ENCODE data around the gene PPP1R13L.

Gene PPP1R13L

DNA sequence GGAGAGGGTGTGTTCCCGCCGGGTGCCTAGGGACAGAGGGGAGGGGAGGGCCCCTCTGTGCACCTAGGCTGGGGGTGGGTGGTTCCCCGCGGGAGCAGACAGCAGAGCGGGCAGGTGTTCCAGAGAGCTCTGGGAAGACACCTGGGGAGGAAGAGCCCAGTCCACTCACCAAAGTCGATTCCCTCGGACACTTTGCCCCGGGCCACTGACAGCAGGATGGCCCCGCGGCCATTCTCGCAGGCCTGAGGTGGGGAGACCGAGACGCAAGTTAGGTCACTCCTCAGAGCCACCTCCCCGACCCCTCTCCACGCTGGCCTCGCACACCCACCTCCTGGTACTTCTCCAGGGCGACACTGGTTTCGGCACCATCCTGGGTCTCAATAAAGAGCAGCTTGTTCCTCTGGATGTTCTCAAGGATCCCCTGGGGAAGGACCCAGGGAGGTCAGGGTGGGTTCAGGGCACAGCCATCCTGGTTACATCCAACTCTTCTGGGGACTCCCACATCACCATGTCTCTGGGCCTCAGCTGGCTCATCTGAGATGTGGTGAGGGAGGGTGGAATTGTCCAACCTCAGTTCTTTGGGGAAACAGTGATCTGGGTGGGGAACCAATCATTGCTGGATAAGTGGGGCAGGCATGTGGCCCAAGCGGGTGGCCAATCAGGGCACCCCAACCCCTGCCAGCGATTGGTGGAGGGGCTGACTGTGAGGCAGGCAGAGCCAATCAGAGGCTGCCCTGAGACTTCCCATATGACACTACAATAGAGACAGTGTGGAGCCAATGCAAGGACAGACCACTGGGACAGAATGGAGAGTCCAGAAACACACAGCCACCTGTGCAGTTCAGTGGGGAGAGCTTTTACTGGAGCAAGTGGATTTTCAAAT lies 51.7 kb downstream of the PPP1R13L start:
- no peak overlapping the region for H3K4me3 ChIP-seq (ENCODE audit: low read depth, low read length)
- TF ChIP-seq, protein P1, sequence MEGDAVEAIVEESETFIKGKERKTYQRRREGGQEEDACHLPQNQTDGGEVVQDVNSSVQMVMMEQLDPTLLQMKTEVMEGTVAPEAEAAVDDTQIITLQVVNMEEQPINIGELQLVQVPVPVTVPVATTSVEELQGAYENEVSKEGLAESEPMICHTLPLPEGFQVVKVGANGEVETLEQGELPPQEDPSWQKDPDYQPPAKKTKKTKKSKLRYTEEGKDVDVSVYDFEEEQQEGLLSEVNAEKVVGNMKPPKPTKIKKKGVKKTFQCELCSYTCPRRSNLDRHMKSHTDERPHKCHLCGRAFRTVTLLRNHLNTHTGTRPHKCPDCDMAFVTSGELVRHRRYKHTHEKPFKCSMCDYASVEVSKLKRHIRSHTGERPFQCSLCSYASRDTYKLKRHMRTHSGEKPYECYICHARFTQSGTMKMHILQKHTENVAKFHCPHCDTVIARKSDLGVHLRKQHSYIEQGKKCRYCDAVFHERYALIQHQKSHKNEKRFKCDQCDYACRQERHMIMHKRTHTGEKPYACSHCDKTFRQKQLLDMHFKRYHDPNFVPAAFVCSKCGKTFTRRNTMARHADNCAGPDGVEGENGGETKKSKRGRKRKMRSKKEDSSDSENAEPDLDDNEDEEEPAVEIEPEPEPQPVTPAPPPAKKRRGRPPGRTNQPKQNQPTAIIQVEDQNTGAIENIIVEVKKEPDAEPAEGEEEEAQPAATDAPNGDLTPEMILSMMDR (IDR thresholded peaks at IDR 0.05; ENCODE audit: low read depth, low read length), result no peak

DNA sequence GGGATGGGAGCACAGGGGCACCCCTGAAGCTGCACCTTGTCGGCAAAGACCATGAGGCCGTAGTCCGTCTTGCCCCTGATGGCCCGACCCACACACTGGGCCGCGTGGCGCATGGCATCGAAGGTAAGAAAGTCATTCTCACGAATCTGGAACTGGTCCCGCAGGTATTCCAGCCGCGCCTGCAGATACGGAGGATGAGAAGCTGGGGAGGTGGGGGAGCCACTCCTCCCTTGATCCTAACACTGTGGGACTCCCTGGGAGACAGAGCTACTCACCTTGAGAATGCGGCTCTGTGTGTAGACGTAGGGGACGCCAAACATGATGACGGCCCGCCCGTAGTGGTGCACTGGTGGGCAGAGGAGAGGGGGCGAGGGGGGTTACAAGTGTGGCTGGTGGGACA lies 52.4 kb downstream of the PPP1R13L start:
- TF ChIP-seq, protein P1 (IDR thresholded peaks at IDR 0.05; ENCODE audit: low read depth, low read length), result no peak
- no peak overlapping the region for H3K4me3 ChIP-seq (ENCODE audit: low read depth, low read length)

DNA sequence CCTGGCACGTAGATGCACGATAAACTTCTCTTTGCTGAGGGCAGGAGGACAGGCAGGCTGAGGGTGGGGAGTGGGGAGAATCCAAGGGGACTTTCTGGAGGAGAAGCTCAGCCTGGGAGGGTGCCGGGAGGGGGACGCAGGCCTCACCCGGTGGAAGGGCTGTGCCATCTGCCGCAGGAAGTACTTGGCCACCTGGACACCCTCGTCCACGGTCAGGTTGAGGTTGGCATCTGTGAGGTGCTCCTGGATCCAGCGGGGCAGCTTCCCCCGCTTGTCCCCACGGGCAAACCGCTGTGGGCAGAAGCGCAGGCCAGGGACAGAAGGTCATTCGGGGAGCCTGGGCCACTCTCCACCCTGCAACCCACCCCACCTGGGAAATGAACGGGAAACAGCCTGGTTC lies 52.8 kb downstream of the PPP1R13L start:
- TF ChIP-seq, protein P1 (IDR thresholded peaks at IDR 0.05; ENCODE audit: low read depth, low read length), result no peak
- H3K4me3 ChIP-seq (ENCODE audit: low read depth, low read length), result no peak overlapping the region

DNA sequence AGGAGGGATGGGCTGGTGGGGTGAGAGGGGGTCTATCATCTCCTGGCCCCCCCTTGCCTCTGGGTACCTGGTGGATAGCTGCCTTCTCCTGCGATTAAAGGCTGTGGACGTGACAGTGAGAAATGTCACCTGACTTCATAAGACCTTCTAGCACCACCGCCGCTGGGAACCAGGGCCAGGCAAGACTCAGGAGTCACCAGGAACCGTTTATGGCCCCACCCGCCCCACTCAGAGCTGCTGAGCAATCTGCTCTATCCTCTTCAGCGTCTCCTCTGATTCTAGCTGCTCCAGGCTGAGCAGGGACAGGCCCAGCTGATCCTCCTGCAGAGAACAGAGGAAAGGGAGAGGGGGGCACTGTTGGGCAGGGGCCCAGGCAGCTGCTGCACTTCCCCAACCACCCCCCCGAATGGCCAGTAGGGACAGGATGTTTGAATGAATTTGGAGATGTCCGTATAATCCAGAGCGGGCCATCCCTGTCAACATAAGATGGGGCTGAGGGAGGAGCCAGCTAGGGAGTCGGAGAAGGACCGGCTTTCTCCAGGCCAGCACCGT lies 53.4 kb downstream of the PPP1R13L start:
- H3K4me3 ChIP-seq (ENCODE audit: low read depth, low read length), result no peak overlapping the region
- TF ChIP-seq, protein P1 (IDR thresholded peaks at IDR 0.05; ENCODE audit: low read depth, low read length), result no peak

DNA sequence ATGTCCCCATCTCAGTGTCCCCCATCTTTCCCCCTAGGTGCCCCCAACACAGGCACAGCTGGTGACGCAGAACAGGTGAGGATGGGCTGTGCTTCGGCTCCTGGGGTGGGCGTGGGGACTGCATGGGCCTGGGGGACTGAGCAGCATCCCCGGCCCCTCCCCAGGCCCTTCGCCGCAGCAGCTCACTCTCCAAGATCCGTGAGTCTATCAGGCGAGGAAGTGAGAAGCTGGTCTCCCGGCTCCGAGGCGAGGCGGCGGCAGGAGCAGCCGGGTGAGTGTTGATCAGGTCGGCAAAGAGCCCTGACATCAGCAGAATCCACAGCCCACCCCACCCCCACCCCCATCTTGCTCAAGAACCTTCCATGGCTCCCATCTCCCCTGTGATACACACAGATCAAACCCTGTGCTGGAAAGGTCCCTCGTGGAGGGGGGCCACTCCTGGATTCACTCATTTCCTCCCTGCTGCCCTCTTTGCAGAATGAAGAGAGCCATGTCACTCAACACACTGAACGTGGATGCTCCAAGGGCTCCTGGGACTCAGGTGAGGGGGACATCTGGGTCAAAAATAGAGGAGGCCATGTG lies 54.3 kb downstream of the PPP1R13L start:
- no peak overlapping the region for H3K4me3 ChIP-seq (ENCODE audit: low read depth, low read length)
- TF ChIP-seq, protein P1 (IDR thresholded peaks at IDR 0.05; ENCODE audit: low read depth, low read length), result no peak

DNA sequence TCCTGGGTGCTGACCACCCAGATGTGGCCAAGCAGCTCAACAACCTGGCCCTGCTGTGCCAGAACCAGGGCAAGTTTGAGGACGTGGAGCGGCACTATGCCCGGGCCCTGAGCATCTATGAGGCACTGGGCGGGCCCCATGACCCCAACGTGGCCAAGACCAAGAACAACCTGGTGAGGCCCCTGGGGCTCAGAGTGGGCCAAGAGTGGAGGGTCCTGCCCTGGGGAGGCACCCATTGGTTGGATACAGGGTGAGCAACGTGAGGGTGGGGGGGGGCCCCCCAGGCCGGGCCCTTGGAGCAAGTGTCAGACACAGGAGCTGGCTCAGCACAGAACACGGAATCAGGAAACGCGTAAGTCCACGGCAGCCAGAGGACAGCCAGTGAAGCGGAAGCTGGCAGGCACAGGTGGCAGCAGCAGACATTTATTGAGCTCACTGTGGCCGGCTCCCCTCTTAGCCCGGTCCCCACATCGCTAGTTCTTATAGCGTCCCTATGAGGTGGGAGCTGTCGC lies 55.4 kb downstream of the PPP1R13L start:
- no peak overlapping the region for H3K4me3 ChIP-seq (ENCODE audit: low read depth, low read length)
- TF ChIP-seq, protein P1 (IDR thresholded peaks at IDR 0.05; ENCODE audit: low read depth, low read length), result no peak

DNA sequence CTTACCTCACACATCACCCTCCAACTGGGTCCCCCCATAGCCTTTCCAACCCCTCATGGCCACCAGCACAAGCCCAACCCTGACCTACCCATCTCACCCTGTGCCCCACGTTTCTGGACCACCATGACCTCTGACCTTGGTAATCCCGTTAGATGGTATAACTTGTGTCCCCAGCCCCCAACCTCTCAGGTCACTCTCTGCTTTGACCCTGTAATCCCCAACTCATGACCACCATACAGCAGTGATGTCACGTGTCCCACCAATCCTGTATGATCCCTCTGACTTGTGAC lies 55.8 kb downstream of the PPP1R13L start:
- no peak overlapping the region for H3K4me3 ChIP-seq (ENCODE audit: low read depth, low read length)
- TF ChIP-seq, protein P1 (IDR thresholded peaks at IDR 0.05; ENCODE audit: low read depth, low read length), result no peak
